GM12878 (cell line): Measurements from ENCODE around the gene PFKL. TPM values are rescaled to one million over a fixed set of nuclear protein-coding genes. Genes with fewer than 3 reads are reported as not detected.

Source experiments
- ATAC-seq: fragments of 200-7000 bp; cut with Tn5 transposase; 3 replicates; pipeline ENCODE4 v1.9.1; 2020; ENCODE audit warnings: mild to moderate bottlenecking, moderate library complexity
- BruUV-seq: library from RNA; stranded (reverse); fragments of 400-500 nt; replicated peaks from 2 replicates; lab custom pipeline; 2021; lab: Mats Ljungman, UMichigan
- CTCF ChIA-PET: fragments of 300-600 bp; sonication (Branson Sonifier 250); formaldehyde crosslinking; extraction: SDS; loops from one replicate; lab custom pipeline; 2021; ENCODE audit warnings: inconsistent platforms; lab: Yijun Ruan, JAX
- POLR2A ChIA-PET: fragments of 350-600 bp; formaldehyde crosslinking; extraction: SDS; loops from one replicate; lab custom pipeline; 2021; ENCODE audit warnings: inconsistent platforms; lab: Charles Lee
- RAD21 ChIA-PET: fragments of 300-600 bp; sonication (Branson Sonifier 250); formaldehyde crosslinking; loops from one replicate; lab custom pipeline; 2023; ENCODE audit warnings: antibody characterized with exemption; ENCODE audit not compliant: unreplicated experiment; lab: Charles Lee
- SMC1A ChIA-PET: fragments of 300-600 bp; sonication (Branson Sonifier 250); formaldehyde crosslinking; loops from one replicate; lab custom pipeline; 2023; ENCODE audit not compliant: unreplicated experiment, uncharacterized antibody; lab: Charles Lee
- DNase-seq: peaks from one replicate; pipeline ENCODE4 v3.0.0-alpha.2; 2011; ENCODE audit warnings: low read depth, low spot score
- FAIRE-seq: peaks from 3 replicates; lab custom pipeline; 2011; peaks lifted over from hg19 to GRCh38; lab: Jason Lieb, UNC
- H2AFZ ChIP-seq: 2 replicates; pipeline ENCODE4 v1.6.0; 2011; ENCODE audit warnings: low read depth, low read length, control low read depth; ENCODE audit not compliant: control insufficient read depth
- H3K27ac ChIP-seq: 2 replicates; pipeline ENCODE4 v1.5.1; 2011; ENCODE audit warnings: control low read depth; ENCODE audit not compliant: control insufficient read depth, insufficient read depth
- H3K27me3 ChIP-seq, 2 experiments: replicated peaks in 1 of 2; 2 replicates each; pipeline versions ENCODE4 v1.6.0 to v1.6.1; 2011; ENCODE audit warnings: low read length in 1 of 2; ENCODE audit not compliant: control insufficient read depth in 2 of 2, insufficient read depth in 2 of 2
- H3K36me3 ChIP-seq, 2 experiments: 2 replicates each; pipeline ENCODE4 v1.5.1; 2011; ENCODE audit warnings: low read length in 1 of 2; ENCODE audit not compliant: control insufficient read depth in 2 of 2, insufficient read depth in 2 of 2
- H3K4me1 ChIP-seq: 2 replicates; pipeline ENCODE4 v1.6.1; 2011; ENCODE audit warnings: mild to moderate bottlenecking, low read length, moderate library complexity, mixed read lengths; ENCODE audit not compliant: control insufficient read depth, insufficient read depth
- H3K4me2 ChIP-seq: 2 replicates; pipeline ENCODE4 v1.6.0; 2011; ENCODE audit warnings: control low read depth; ENCODE audit not compliant: control insufficient read depth, insufficient read depth
- H3K4me3 ChIP-seq: fragments of 200-600 bp; sonication (generic); 2 replicates; pipeline ENCODE4 v1.5.1; 2016
- H3K79me2 ChIP-seq: 2 replicates; pipeline ENCODE4 v1.6.0; 2011; ENCODE audit warnings: low read length; ENCODE audit not compliant: control insufficient read depth, insufficient read depth
- H3K9ac ChIP-seq: 2 replicates; pipeline ENCODE4 v1.8.0; 2011; ENCODE audit warnings: low read length, control low read depth, mixed read lengths; ENCODE audit not compliant: control insufficient read depth, insufficient read depth
- H3K9me3 ChIP-seq: replicated peaks from 3 replicates; pipeline ENCODE4 v1.5.1; 2011; ENCODE audit warnings: mild to moderate bottlenecking, low read length; ENCODE audit not compliant: control insufficient read depth, insufficient read depth
- H4K20me1 ChIP-seq: 2 replicates; pipeline ENCODE4 v1.6.0; 2011; ENCODE audit not compliant: control insufficient read depth, insufficient read depth
- CEBPZ ChIP-seq: fragments of 150-350 bp; IDR thresholded peaks from 2 replicates; pipeline ENCODE4 v1.6.1; 2016; ENCODE audit warnings: low read depth, low read length
- IRF4 ChIP-seq: IDR thresholded peaks from 2 replicates; pipeline ENCODE4 v1.6.1; 2011; ENCODE audit warnings: low read depth, low read length
- JUNB ChIP-seq: IDR thresholded peaks from 2 replicates; pipeline ENCODE4 v1.6.1; 2016; ENCODE audit warnings: antibody characterized with exemption, mild to moderate bottlenecking
- JUND ChIP-seq: IDR thresholded peaks from 2 replicates; pipeline ENCODE4 v1.6.1; 2012; ENCODE audit warnings: low read depth, mild to moderate bottlenecking, low read length, improper control_type of control experiment, moderate library complexity
- KAT2A ChIP-seq: conservative IDR thresholded peaks from 2 replicates; pipeline ENCODE4 v1.6.1; 2011; ENCODE audit warnings: low read depth, low read length; ENCODE audit not compliant: control insufficient read depth
- MEF2B ChIP-seq: fragments of 450-650 bp; IDR thresholded peaks from 2 replicates; pipeline ENCODE4 v1.6.1; 2018; ENCODE audit warnings: mild to moderate bottlenecking, moderate library complexity; ENCODE audit not compliant: partially characterized antibody, poor library complexity, severe bottlenecking
- NBN ChIP-seq: fragments of 450-650 bp; IDR thresholded peaks from 2 replicates; pipeline ENCODE4 v1.6.1; 2016
- NR2C2 ChIP-seq: IDR thresholded peaks from 2 replicates; pipeline ENCODE4 v1.6.1; 2011; ENCODE audit warnings: borderline replicate concordance, low read depth; ENCODE audit not compliant: control insufficient read depth, insufficient read length
- POLR2AphosphoS2 ChIP-seq: IDR thresholded peaks from 2 replicates; pipeline ENCODE4 v1.6.1; 2011; ENCODE audit warnings: low read depth, mild to moderate bottlenecking, low read length, improper control_type of control experiment, moderate library complexity
- REST ChIP-seq: IDR thresholded peaks from 2 replicates; pipeline ENCODE4 v1.6.1; 2012; ENCODE audit warnings: mild to moderate bottlenecking, low read depth, low read length
- WGBS: methylation state at CpG from one replicate; pipeline ENCODE4 v1.1.6; 2016; ENCODE audit warnings: low lambda C conversion rate; ENCODE audit not compliant: insufficient replicate concordance, insufficient coverage; ENCODE audit errors: missing lambda C conversion rate; 5-methylcytosine and 5-hydroxymethylcytosine counted together
- in situ Hi-C: fragments of 300-500 bp; cut with MboI; formaldehyde crosslinking; loops from 9 replicates; pipeline ENCODE4 v1.14.3; 2018; ENCODE audit warnings: mixed read lengths
- intact Hi-C: fragments of 100-400 bp; cut with micrococcal nuclease; formaldehyde crosslinking; loops from one replicate; pipeline ENCODE4 v1.14.2; 2022; ENCODE audit not compliant: unreplicated experiment
- polyA plus RNA-seq, 11 experiments: library from polyadenylated mRNA; depleted of rRNA in 4 of 11; unstranded in 6 of 11; stranded (reverse) in 5 of 11; fragments of >200 nt; fragmentation: Nextera tagmentation in 4 of 11; fragmentation: Illumina TruSeq in 1 of 11; extraction: Ambion mirVana in 4 of 11; extraction: Trizol in 1 of 11; gene quantifications; 1 replicate in 1 of 11; 2 replicates in 10 of 11; pipeline versions ENCODE4 v1.2.1 to v1.2.3, GENCODE V29; 2011 to 2016; ENCODE audit warnings: inconsistent platforms in 2 of 11, missing spikeins in 2 of 11, low read depth in 1 of 11
- total RNA-seq, 4 experiments: library from RNA; depleted of rRNA in 3 of 4; stranded (reverse); fragments of >200 nt in 3 of 4; fragmentation: Illumina TruSeq in 1 of 4; extraction: Trizol in 1 of 4; gene quantifications; 2 replicates each; pipeline versions ENCODE4 v1.2.1 to v1.2.3, GENCODE V29; 2013 to 2021

Gene PFKL
- total and polyA plus RNA-seq, 10 of the 15 experiments (the other 5 are each of a cell fraction or from before 2014, with no cell fraction given) = 1.2 to 192 (median 112) TPM

GRCh38 chr21:44324854-44325107, 24.9 kb downstream of the PFKL start:
- Histone ChIP-seq H3K27me3 (no peaks in the 10 kb centered on the region), H3K36me3 (peaks cover 2 to 22% of the 10 kb centered on the region in 2 experiments; a peak in 3 of 4 replicates), H3K4me3 (no peak overlapping the region), H3K27ac (no peak overlapping the region), H3K79me2 (no peaks in the 10 kb centered on the region), H3K4me1 (no peaks in the 10 kb centered on the region), H3K4me2 (no peak overlapping the region), H2AFZ (no peak overlapping the region), H3K9me3 (no peaks in the 10 kb centered on the region), H4K20me1 (no peaks in the 10 kb centered on the region), H3K9ac (no peak overlapping the region)
- FAIRE-seq (no peak), DNase-seq (no peak), ATAC-seq (no peak)
- TF ChIP-seq KAT2A = no peak
- TF ChIP-seq POLR2AphosphoS2 = 0 out of 2 replicates have a peak, but pooled peaks have one; percentile 10
- intact Hi-C loops (no loop called here), in situ Hi-C loops (no loop called here)
- SMC1A ChIA-PET = no interaction called here
- RAD21 ChIA-PET = no interaction called here
- POLR2A ChIA-PET = no interaction called here
- no TSS peak for BruUV-seq
- CTCF ChIA-PET = no interaction called here
- 100% methylated on average over 9 of the region's 11 CpGs for WGBS

GRCh38 chr21:44325386-44326271, 25.8 kb downstream of the PFKL start:
- FAIRE-seq (no peak), ATAC-seq (no peak), DNase-seq (no peak)
- BruUV-seq = TSS peak; percentile 68
- in situ Hi-C loops (no loop called here), intact Hi-C loops (no loop called here)
- Histone ChIP-seq H3K79me2 (no peaks in the 10 kb centered on the region), H4K20me1 (no peaks in the 10 kb centered on the region), H3K27ac (no peak overlapping the region), H2AFZ (no peak overlapping the region), H3K4me3 (no peak overlapping the region), H3K9ac (no peak overlapping the region), H3K36me3 (peaks cover 2 to 22% of the 10 kb centered on the region in 2 experiments; a peak in 3 of 4 replicates), H3K4me2 (no peak overlapping the region), H3K9me3 (no peaks in the 10 kb centered on the region), H3K27me3 (no peaks in the 10 kb centered on the region), H3K4me1 (no peaks in the 10 kb centered on the region)
- ChIA-PET POLR2A (no interaction called here), RAD21 (no interaction called here), CTCF (no interaction called here), SMC1A (no interaction called here)
- WGBS = 91% methylated on average over 44 of the region's 44 CpGs
- TF ChIP-seq CEBPZ = no peak
- no peak for TF ChIP-seq NBN
- no peak for TF ChIP-seq IRF4
- TF ChIP-seq JUND = no peak
- no peak for TF ChIP-seq NR2C2
- no peak for TF ChIP-seq MEF2B
- no peak for TF ChIP-seq JUNB
- no peak for TF ChIP-seq REST
